Activated naive CD8-positive, alpha-beta T cell (primary cell): Measurements from ENCODE around the gene EDDM3A.
"Not testable (repeated sequence)": the region's sequence is repeated elsewhere in the genome, so short reads cannot be mapped to it uniquely, and the experiment has no call there.

Experiments used
- H3K27ac Mint-ChIP-seq: one replicate; pipeline ENCODE4 v1.8.0; 2021; ENCODE audit warnings: mixed read lengths
- H3K27me3 Mint-ChIP-seq: one replicate; pipeline ENCODE4 v1.8.0; 2021; ENCODE audit warnings: mixed read lengths
- H3K36me3 Mint-ChIP-seq: one replicate; pipeline ENCODE4 v1.8.0; 2021; ENCODE audit warnings: mixed read lengths
- H3K4me1 Mint-ChIP-seq: one replicate; pipeline ENCODE4 v1.8.0; 2021; ENCODE audit warnings: low read depth, mixed read lengths
- H3K4me3 Mint-ChIP-seq: one replicate; pipeline ENCODE4 v1.8.0; 2021; ENCODE audit warnings: mild to moderate bottlenecking, mixed read lengths
- H3K9me3 Mint-ChIP-seq: one replicate; pipeline ENCODE4 v1.8.0; 2021; ENCODE audit warnings: low read depth, mixed read lengths

Gene EDDM3A, protein sequence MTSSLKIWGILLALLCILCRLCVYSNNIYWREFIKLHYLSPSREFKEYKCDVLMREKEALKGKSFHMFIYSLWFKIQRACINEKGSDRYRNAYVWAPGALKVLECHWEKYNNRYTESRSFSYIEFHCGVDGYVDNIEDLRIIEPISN

GRCh38 chr14:20745571-20746358, at the start of gene EDDM3A:
Gene EDDM3A, plus strand, starts transcription at chr14:20745887. Its CDS starts 1,694 bp downstream, at chr14:20747581.
- Mint-ChIP-seq H3K36me3 (no peaks in the 10 kb centered on the region), H3K27me3 (peaks cover 7% of the 10 kb centered on the region), H3K4me1 (no peaks in the 10 kb centered on the region), H3K4me3 (no peak within 1 kb of the TSS), H3K27ac (no peak within 1 kb of the TSS), H3K9me3 (no peaks in the 10 kb centered on the region)

- Mint-ChIP-seq H3K4me1 (no peaks in the 10 kb centered on the region), H3K27me3 (peaks cover 3% of the 10 kb centered on the region), H3K4me3 (no peak overlapping the region)
Observed at GRCh38 chr14:20696764-20697163, 48.9 kb upstream of the EDDM3A start.

GRCh38 chr14:20697273-20698017, 48.2 kb upstream of the EDDM3A start:
- no peaks in the 10 kb centered on the region for H3K9me3 Mint-ChIP-seq
- H3K4me3 Mint-ChIP-seq: no peak overlapping the region
- H3K36me3 Mint-ChIP-seq: no peaks in the 10 kb centered on the region
- no peaks in the 10 kb centered on the region for H3K4me1 Mint-ChIP-seq
- peaks cover 3% of the 10 kb centered on the region for H3K27me3 Mint-ChIP-seq
- no peak overlapping the region for H3K27ac Mint-ChIP-seq

More at GRCh38 chr14:20696764-20697163, 48.9 kb upstream of the EDDM3A start:
- Mint-ChIP-seq H3K27ac (no peak overlapping the region), H3K9me3 (no peaks in the 10 kb centered on the region), H3K36me3 (no peaks in the 10 kb centered on the region)

DNA sequence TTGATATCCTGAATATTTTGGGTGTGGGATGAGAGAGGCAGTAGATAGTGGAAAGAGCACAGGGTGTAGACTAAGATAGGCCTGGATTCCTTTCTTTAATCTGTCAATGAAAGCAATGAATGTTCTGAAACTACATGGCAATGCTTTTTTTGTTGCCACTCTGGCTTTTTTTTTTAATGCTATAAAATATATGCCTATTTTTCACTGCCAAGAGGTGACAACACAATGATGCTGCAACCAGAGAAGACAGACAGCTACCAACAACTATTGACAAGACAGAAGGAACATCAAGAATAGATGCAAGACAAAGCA, 47.7 kb upstream of the EDDM3A start:
- no peak overlapping the region for H3K27ac Mint-ChIP-seq
- no peaks in the 10 kb centered on the region for H3K36me3 Mint-ChIP-seq
- no peak overlapping the region for H3K4me3 Mint-ChIP-seq
- H3K9me3 Mint-ChIP-seq: no peaks in the 10 kb centered on the region
- no peaks in the 10 kb centered on the region for H3K4me1 Mint-ChIP-seq
- H3K27me3 Mint-ChIP-seq: peaks cover 3% of the 10 kb centered on the region

- Mint-ChIP-seq H3K27me3 (peaks cover 1% of the 10 kb centered on the region), H3K27ac (no peak overlapping the region), H3K36me3 (no peaks in the 10 kb centered on the region)
Observed at GRCh38 chr14:20698934-20699333, 46.8 kb upstream of the EDDM3A start.

DNA sequence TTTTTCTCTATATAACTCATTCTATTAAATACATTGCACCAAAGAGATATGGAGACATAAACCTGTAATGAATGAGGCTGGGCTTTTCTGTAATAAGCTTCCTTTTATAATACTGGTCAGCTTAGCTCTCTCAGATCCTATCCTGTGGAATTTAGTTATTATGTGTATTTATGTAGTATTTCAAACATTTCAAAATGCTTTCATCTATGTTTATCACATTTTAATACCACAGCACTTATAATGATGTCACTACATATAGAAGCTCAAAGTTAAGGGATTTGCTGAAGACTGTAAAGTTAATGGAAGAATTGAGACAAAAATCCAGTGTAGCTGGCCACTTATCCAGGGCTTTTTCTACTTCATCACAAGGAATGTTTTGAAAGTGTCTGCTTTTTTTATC, 45.8 kb upstream of the EDDM3A start:
- Mint-ChIP-seq H3K4me1 (no peaks in the 10 kb centered on the region), H3K27ac (no peak overlapping the region), H3K4me3 (no peak overlapping the region), H3K36me3 (no peaks in the 10 kb centered on the region), H3K27me3 (peaks cover under 1% of the 10 kb centered on the region), H3K9me3 (no peaks in the 10 kb centered on the region)

More at GRCh38 chr14:20698934-20699333, 46.8 kb upstream of the EDDM3A start:
- H3K9me3 Mint-ChIP-seq: no peaks in the 10 kb centered on the region
- no peak overlapping the region for H3K4me3 Mint-ChIP-seq
- no peaks in the 10 kb centered on the region for H3K4me1 Mint-ChIP-seq

DNA sequence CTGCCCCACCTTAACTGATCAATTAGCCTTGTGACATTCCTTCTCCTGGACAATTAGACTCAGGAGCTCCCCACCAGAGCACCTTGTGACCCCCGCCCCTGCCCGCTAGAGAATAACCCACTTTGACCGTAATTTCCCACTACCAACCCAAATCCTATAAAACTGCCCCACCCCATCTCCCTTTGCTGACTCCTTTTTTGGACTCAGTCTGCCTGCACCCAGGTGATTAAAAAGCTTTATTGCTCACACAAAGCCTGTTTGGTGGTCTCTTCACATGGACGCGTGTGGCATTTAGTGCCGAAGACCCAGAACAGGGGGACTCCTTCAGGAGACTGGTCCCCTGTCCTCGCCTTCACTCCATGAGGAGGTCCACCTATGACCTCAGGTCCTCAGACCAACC, 44.7 kb upstream of the EDDM3A start:
- H3K27me3 Mint-ChIP-seq, H3K4me3 Mint-ChIP-seq, H3K4me1 Mint-ChIP-seq, H3K36me3 Mint-ChIP-seq, H3K9me3 Mint-ChIP-seq, H3K27ac Mint-ChIP-seq: not testable (repeated sequence)

- H3K4me1 Mint-ChIP-seq: no peaks in the 10 kb centered on the region
- peaks cover 4% of the 10 kb centered on the region for H3K27me3 Mint-ChIP-seq
- no peak overlapping the region for H3K4me3 Mint-ChIP-seq
Observed at GRCh38 chr14:20706657-20707355, 38.9 kb upstream of the EDDM3A start.

GRCh38 chr14:20707622-20708021, 38.1 kb upstream of the EDDM3A start:
- H3K4me1 Mint-ChIP-seq: no peaks in the 10 kb centered on the region
- no peak overlapping the region for H3K27ac Mint-ChIP-seq
- no peaks in the 10 kb centered on the region for H3K36me3 Mint-ChIP-seq
- no peak overlapping the region for H3K4me3 Mint-ChIP-seq
- H3K27me3 Mint-ChIP-seq: peaks cover 4% of the 10 kb centered on the region
- H3K9me3 Mint-ChIP-seq: no peaks in the 10 kb centered on the region

More at GRCh38 chr14:20706657-20707355, 38.9 kb upstream of the EDDM3A start:
- no peaks in the 10 kb centered on the region for H3K9me3 Mint-ChIP-seq
- no peaks in the 10 kb centered on the region for H3K36me3 Mint-ChIP-seq
- no peak overlapping the region for H3K27ac Mint-ChIP-seq

GRCh38 chr14:20711261-20711660, 34.4 kb upstream of the EDDM3A start:
- Mint-ChIP-seq H3K27ac (no peak overlapping the region), H3K4me1 (peaks cover 4% of the 10 kb centered on the region), H3K9me3 (no peaks in the 10 kb centered on the region), H3K4me3 (no peak overlapping the region), H3K27me3 (peaks cover 4% of the 10 kb centered on the region), H3K36me3 (no peaks in the 10 kb centered on the region)

- Mint-ChIP-seq H3K36me3 (no peaks in the 10 kb centered on the region), H3K4me3 (no peak overlapping the region), H3K27me3 (peaks cover 4% of the 10 kb centered on the region), H3K27ac (no peak overlapping the region), H3K9me3 (no peaks in the 10 kb centered on the region), H3K4me1 (peaks cover 4% of the 10 kb centered on the region)
Observed at GRCh38 chr14:20711685-20712084, 34.0 kb upstream of the EDDM3A start.

DNA sequence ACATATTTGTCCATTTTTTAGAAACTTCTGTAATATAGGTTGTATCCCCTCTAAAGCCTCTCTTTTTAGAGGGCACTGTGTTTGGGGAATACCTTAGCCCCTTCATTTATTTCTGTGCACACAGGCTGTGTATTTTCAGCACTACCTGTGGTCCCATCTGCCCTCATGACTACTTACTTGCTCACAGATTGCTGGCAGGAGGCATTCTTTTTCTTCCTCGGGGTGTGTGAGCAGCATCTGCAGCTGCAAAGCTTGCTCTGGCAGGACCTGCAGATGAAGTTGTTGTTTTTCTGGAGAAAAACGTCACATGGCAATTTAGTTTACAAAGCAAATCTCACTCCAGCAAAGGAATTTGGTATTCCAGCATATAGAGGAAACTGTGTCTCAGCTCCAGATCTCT, 32.8 kb upstream of the EDDM3A start:
- Mint-ChIP-seq H3K9me3 (no peaks in the 10 kb centered on the region), H3K27ac (no peak overlapping the region), H3K4me1 (peaks cover 4% of the 10 kb centered on the region), H3K36me3 (no peaks in the 10 kb centered on the region), H3K27me3 (peaks cover 6% of the 10 kb centered on the region), H3K4me3 (no peak overlapping the region)

GRCh38 chr14:20714593-20715250, 31.0 kb upstream of the EDDM3A start:
- Mint-ChIP-seq H3K4me1 (peaks cover 4% of the 10 kb centered on the region), H3K9me3 (no peaks in the 10 kb centered on the region), H3K36me3 (no peaks in the 10 kb centered on the region), H3K27me3 (peaks cover 6% of the 10 kb centered on the region), H3K27ac (no peak overlapping the region), H3K4me3 (no peak overlapping the region)

- Mint-ChIP-seq H3K4me3 (no peak overlapping the region), H3K9me3 (no peaks in the 10 kb centered on the region), H3K36me3 (no peaks in the 10 kb centered on the region), H3K27me3 (peaks cover 18% of the 10 kb centered on the region), H3K27ac (no peak overlapping the region), H3K4me1 (peaks cover 4% of the 10 kb centered on the region)
Observed at GRCh38 chr14:20719777-20720176, 25.9 kb upstream of the EDDM3A start.
